HG03469 (cell line): ENCODE measurements around the gene AHCYL2.
"Not testable (repeated sequence)": the region's sequence is repeated elsewhere in the genome, so short reads cannot be mapped to it uniquely, and the experiment has no call there.

Experiments used
- ATAC-seq: cut with Tn5 transposase; IDR thresholded peaks from one replicate; pipeline ENCODE4 v1.9.1; 2021; ENCODE audit warnings: mild to moderate bottlenecking, moderate library complexity, moderate number of reproducible peaks; ENCODE audit not compliant: unreplicated experiment

Gene AHCYL2

GRCh38 chr7:129446925-129447324 lies 222.1 kb downstream of the AHCYL2 start:
- not testable (repeated sequence) for ATAC-seq

GRCh38 chr7:129447445-129447844 lies 222.6 kb downstream of the AHCYL2 start:
- ATAC-seq: not testable (repeated sequence)

GRCh38 chr7:129448608-129449007 lies 223.8 kb downstream of the AHCYL2 start:
- not testable (repeated sequence) for ATAC-seq

GRCh38 chr7:129450295-129450694 lies 225.5 kb downstream of the AHCYL2 start:
- no peak for ATAC-seq

- ATAC-seq: no peak
Measured at GRCh38 chr7:129452589-129453231, 227.9 kb downstream of the AHCYL2 start.

GRCh38 chr7:129453510-129454248 lies 228.8 kb downstream of the AHCYL2 start:
- no peak for ATAC-seq

- ATAC-seq: no peak
Measured at GRCh38 chr7:129454249-129454551, 229.4 kb downstream of the AHCYL2 start.

GRCh38 chr7:129456421-129456820 lies 231.6 kb downstream of the AHCYL2 start:
- ATAC-seq: no peak

GRCh38 chr7:129457101-129457500 lies 232.3 kb downstream of the AHCYL2 start:
- ATAC-seq: no peak

- ATAC-seq: no peak
Measured at GRCh38 chr7:129458171-129458570, 233.3 kb downstream of the AHCYL2 start.

- ATAC-seq: no peak
Measured at GRCh38 chr7:129461809-129462208, 237.0 kb downstream of the AHCYL2 start.

- no peak for ATAC-seq
Measured at GRCh38 chr7:129462420-129462819, 237.6 kb downstream of the AHCYL2 start.

- no peak for ATAC-seq
Measured at GRCh38 chr7:129464194-129464593, 239.4 kb downstream of the AHCYL2 start.

GRCh38 chr7:129465080-129465479 lies 240.2 kb downstream of the AHCYL2 start:
- no peak for ATAC-seq

GRCh38 chr7:129466796-129467195 lies 242.0 kb downstream of the AHCYL2 start:
- no peak for ATAC-seq

- no peak for ATAC-seq
Measured at GRCh38 chr7:129468087-129468486, 243.3 kb downstream of the AHCYL2 start.

- no peak for ATAC-seq
Measured at GRCh38 chr7:129468547-129468946, 243.7 kb downstream of the AHCYL2 start.

GRCh38 chr7:129469930-129470329 lies 245.1 kb downstream of the AHCYL2 start:
- no peak for ATAC-seq

GRCh38 chr7:129470411-129470810 lies 245.6 kb downstream of the AHCYL2 start:
- ATAC-seq: no peak

GRCh38 chr7:129471402-129471827 lies 246.6 kb downstream of the AHCYL2 start:
- ATAC-seq: no peak

- not testable (repeated sequence) for ATAC-seq
Measured at GRCh38 chr7:129475931-129476330, 251.1 kb downstream of the AHCYL2 start.

GRCh38 chr7:129476398-129476797 lies 251.6 kb downstream of the AHCYL2 start:
- ATAC-seq: not testable (repeated sequence)
